SK-N-DZ (cell line): ENCODE measurements around the gene MRTO4.
"Not testable (repeated sequence)": the region's sequence is repeated elsewhere in the genome, so short reads cannot be mapped to it uniquely, and the experiment has no call there.

Source experiments
- DNase-seq: peaks from one replicate; pipeline ENCODE4 v3.0.0-alpha.2; 2015; ENCODE audit warnings: low spot score

The MRTO4 gene

GRCh38 chr1:19222979-19223824 lies 28.4 kb upstream of the MRTO4 start:
- DNase-seq: no peak

GRCh38 chr1:19229229-19229628 lies 22.4 kb upstream of the MRTO4 start:
- DNase-seq: no peak

- no peak for DNase-seq
Observed at GRCh38 chr1:19229828-19230325, 21.7 kb upstream of the MRTO4 start.

GRCh38 chr1:19231736-19232523 lies 19.7 kb upstream of the MRTO4 start:
- not testable (repeated sequence) for DNase-seq

- DNase-seq: no peak
Observed at GRCh38 chr1:19232524-19232846, 19.1 kb upstream of the MRTO4 start.

GRCh38 chr1:19234224-19234623 lies 17.4 kb upstream of the MRTO4 start:
- DNase-seq: no peak

- DNase-seq: no peak
Observed at GRCh38 chr1:19239876-19240275, 11.7 kb upstream of the MRTO4 start.

GRCh38 chr1:19240673-19241538 lies 10.7 kb upstream of the MRTO4 start:
- DNase-seq: no peak

GRCh38 chr1:19250629-19251304 lies 838 bp upstream of the MRTO4 start:
- no peak for DNase-seq

- no peak for DNase-seq
Observed at GRCh38 chr1:19254416-19254815, 2.8 kb downstream of the MRTO4 start.

- no peak for DNase-seq
Observed at GRCh38 chr1:19255288-19255687, 3.7 kb downstream of the MRTO4 start.

- not testable (repeated sequence) for DNase-seq
Observed at GRCh38 chr1:19256301-19256700, 4.7 kb downstream of the MRTO4 start.

GRCh38 chr1:19257178-19257914 lies 5.7 kb downstream of the MRTO4 start:
- no peak for DNase-seq

- no peak for DNase-seq
Observed at GRCh38 chr1:19258353-19258752, 6.7 kb downstream of the MRTO4 start.

GRCh38 chr1:19260211-19261138 lies 8.9 kb downstream of the MRTO4 start:
- no peak for DNase-seq

- no peak for DNase-seq
Observed at GRCh38 chr1:19262047-19262446, 10.4 kb downstream of the MRTO4 start.

- DNase-seq: no peak
Observed at GRCh38 chr1:19262744-19263143, 11.1 kb downstream of the MRTO4 start.

- DNase-seq: no peak
Observed at GRCh38 chr1:19268445-19268844, 16.8 kb downstream of the MRTO4 start.
